GM13977 (cell line): ENCODE results near the gene SLC6A5.

Experiments
- DNase-seq: peaks from one replicate; pipeline ENCODE4 v3.0.0; 2012; ENCODE audit warnings: low spot score
- in situ Hi-C: fragments of 300-500 bp; cut with MboI; formaldehyde crosslinking; loops from one replicate; pipeline ENCODE4 v1.12.0; 2022; ENCODE audit warnings: low sequenced_read_pairs, low pct_unique_long_range_greater_than_20kb, mixed read lengths, inconsistent platforms; ENCODE audit not compliant: unreplicated experiment
- TF ChIP-seq, protein P1 (sequence below): IDR thresholded peaks from 2 replicates; pipeline ENCODE4 v1.5.1; 2012; ENCODE audit warnings: mild to moderate bottlenecking, control low read depth; ENCODE audit not compliant: insufficient read depth; ENCODE audit errors: extremely low read depth, missing control alignments

SLC6A5 gene

GRCh38 chr11:20611445-20611844 lies 12.0 kb downstream of the SLC6A5 start:
- TF ChIP-seq, protein P1, sequence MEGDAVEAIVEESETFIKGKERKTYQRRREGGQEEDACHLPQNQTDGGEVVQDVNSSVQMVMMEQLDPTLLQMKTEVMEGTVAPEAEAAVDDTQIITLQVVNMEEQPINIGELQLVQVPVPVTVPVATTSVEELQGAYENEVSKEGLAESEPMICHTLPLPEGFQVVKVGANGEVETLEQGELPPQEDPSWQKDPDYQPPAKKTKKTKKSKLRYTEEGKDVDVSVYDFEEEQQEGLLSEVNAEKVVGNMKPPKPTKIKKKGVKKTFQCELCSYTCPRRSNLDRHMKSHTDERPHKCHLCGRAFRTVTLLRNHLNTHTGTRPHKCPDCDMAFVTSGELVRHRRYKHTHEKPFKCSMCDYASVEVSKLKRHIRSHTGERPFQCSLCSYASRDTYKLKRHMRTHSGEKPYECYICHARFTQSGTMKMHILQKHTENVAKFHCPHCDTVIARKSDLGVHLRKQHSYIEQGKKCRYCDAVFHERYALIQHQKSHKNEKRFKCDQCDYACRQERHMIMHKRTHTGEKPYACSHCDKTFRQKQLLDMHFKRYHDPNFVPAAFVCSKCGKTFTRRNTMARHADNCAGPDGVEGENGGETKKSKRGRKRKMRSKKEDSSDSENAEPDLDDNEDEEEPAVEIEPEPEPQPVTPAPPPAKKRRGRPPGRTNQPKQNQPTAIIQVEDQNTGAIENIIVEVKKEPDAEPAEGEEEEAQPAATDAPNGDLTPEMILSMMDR: no peak
- in situ Hi-C loops: loop anchor here (25.0 kb wide), 2 partner anchors 224 to 449 kb away; partner anchors contain the start of genes DBX1 and PRMT3
- DNase-seq: no peak

GRCh38 chr11:20611892-20612291 lies 12.5 kb downstream of the SLC6A5 start:
- in situ Hi-C loops: loop anchor here (25.0 kb wide), 2 partner anchors 225 to 450 kb away; partner anchors contain the start of genes DBX1 and PRMT3
- no peak for DNase-seq
- TF ChIP-seq, protein P1: no peak

DNA sequence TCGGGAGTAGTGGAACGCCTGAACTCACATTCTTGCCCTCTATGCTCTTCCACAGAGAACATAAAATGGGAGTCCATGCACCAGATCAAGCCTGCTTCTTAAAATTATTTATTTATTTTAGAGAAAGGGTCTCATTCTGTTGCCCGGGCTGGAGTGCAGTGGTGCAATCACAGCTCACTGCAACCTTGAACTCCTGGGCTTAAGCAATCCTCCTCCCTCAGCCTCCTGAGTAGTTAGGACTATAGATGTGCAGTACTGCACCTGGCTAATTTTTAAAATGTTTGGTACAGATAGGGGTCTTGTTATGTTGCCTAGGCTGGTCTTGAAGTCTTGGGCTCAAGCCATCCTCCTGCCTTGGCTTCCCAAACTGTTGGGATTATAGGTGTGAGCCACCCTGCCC lies 13.0 kb downstream of the SLC6A5 start:
- TF ChIP-seq, protein P1: no peak
- no peak for DNase-seq
- in situ Hi-C loops: loop anchor here (25.0 kb wide), 2 partner anchors 225 to 450 kb away; partner anchors contain the start of genes DBX1 and PRMT3

DNA sequence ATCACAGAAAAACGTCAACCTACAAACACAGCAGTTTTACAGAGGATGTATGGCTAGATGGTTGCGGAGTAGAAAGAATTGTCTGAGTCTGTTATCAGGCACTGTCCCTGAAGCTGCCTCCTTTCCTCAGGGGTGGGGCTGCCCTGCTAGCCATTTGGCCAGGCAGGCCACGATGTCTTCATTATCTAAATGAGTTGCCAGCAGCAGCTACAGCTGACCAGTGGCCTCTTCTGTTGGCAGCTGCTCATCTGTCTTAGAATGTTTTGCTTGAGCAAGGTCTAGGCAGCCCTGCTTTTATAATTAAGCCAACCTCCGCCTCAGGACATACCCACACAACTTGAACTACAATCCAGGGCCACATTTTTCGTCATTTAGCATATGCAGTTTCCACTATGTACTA lies 17.5 kb downstream of the SLC6A5 start:
- DNase-seq: no peak
- TF ChIP-seq, protein P1: no peak
- in situ Hi-C loops: loop anchor here (25.0 kb wide), 2 partner anchors 230 to 455 kb away; partner anchors contain the start of genes DBX1 and PRMT3

- no peak for DNase-seq
- TF ChIP-seq, protein P1: no peak
- in situ Hi-C loops: loop anchor here (25.0 kb wide), 2 partner anchors 230 to 455 kb away; partner anchors contain the start of genes DBX1 and PRMT3
Observed at GRCh38 chr11:20617346-20618005, 18.1 kb downstream of the SLC6A5 start.

GRCh38 chr11:20618083-20618482 lies 18.7 kb downstream of the SLC6A5 start:
- in situ Hi-C loops: loop anchor here (25.0 kb wide), 2 partner anchors 231 to 456 kb away; partner anchors contain the start of genes DBX1 and PRMT3
- DNase-seq: no peak
- TF ChIP-seq, protein P1: no peak
